GM12878 (cell line): Measurements from ENCODE around the gene FARS2. TPM values are rescaled to one million over a fixed set of nuclear protein-coding genes. Genes with fewer than 3 reads are reported as not detected.

Experiments used
- CBFB ChIP-seq: IDR thresholded peaks from 2 replicates; pipeline ENCODE4 v1.6.1; 2016; ENCODE audit warnings: antibody characterized with exemption, low read depth
- CHD4 ChIP-seq: fragments of 200-600 bp; sonication (generic); IDR thresholded peaks from 2 replicates; pipeline ENCODE4 v1.6.1; 2016; ENCODE audit warnings: mild to moderate bottlenecking
- FOXM1 ChIP-seq: IDR thresholded peaks from 2 replicates; pipeline ENCODE4 v1.6.1; 2012; ENCODE audit warnings: low read depth, mild to moderate bottlenecking, inconsistent platforms, low read length, moderate library complexity
- GATAD2B ChIP-seq: fragments of 450-650 bp; conservative IDR thresholded peaks from 2 replicates; pipeline ENCODE4 v1.6.1; 2017; ENCODE audit warnings: low read depth, mild to moderate bottlenecking, moderate library complexity
- KDM1A ChIP-seq: fragments of 200-600 bp; sonication (generic); IDR thresholded peaks from 2 replicates; pipeline ENCODE4 v1.6.1; 2016; ENCODE audit warnings: borderline replicate concordance
- MEF2A ChIP-seq: IDR thresholded peaks from 2 replicates; pipeline ENCODE4 v1.6.1; 2011; ENCODE audit warnings: low read depth, mild to moderate bottlenecking, low read length, moderate library complexity; ENCODE audit not compliant: insufficient read depth
- MTA3 ChIP-seq: IDR thresholded peaks from 2 replicates; pipeline ENCODE4 v1.6.1; 2012; ENCODE audit warnings: low read length, inconsistent platforms, borderline replicate concordance
- MYB ChIP-seq: fragments of 150-350 bp; IDR thresholded peaks from 2 replicates; pipeline ENCODE4 v1.6.1; 2014; ENCODE audit warnings: mild to moderate bottlenecking, low read depth, low read length, borderline replicate concordance
- NR2C1 ChIP-seq: fragments of 450-650 bp; IDR thresholded peaks from 2 replicates; pipeline ENCODE4 v1.6.1; 2017; ENCODE audit warnings: antibody characterized with exemption, mild to moderate bottlenecking, moderate library complexity
- PAX8 ChIP-seq: fragments of 450-650 bp; IDR thresholded peaks from 2 replicates; pipeline ENCODE4 v1.6.1; 2017; ENCODE audit warnings: mild to moderate bottlenecking, moderate library complexity
- POLR2AphosphoS2 ChIP-seq: IDR thresholded peaks from 2 replicates; pipeline ENCODE4 v1.6.1; 2011; ENCODE audit warnings: low read depth, mild to moderate bottlenecking, low read length, improper control_type of control experiment, moderate library complexity
- PRDM15 ChIP-seq: fragments of 450-650 bp; formaldehyde crosslinking; IDR thresholded peaks from 2 replicates; pipeline ENCODE4 v1.4.0; 2020; ENCODE audit warnings: mild to moderate bottlenecking, moderate library complexity
- RCOR1 ChIP-seq: conservative IDR thresholded peaks from 2 replicates; pipeline ENCODE4 v1.6.1; 2012; ENCODE audit warnings: low read depth, low read length, improper control_type of control experiment
- SPI1 ChIP-seq: IDR thresholded peaks from 2 replicates; pipeline ENCODE4 v1.6.1; 2011; ENCODE audit warnings: low read depth, mild to moderate bottlenecking, low read length, moderate library complexity, borderline replicate concordance; ENCODE audit not compliant: insufficient read depth
- TARDBP ChIP-seq: IDR thresholded peaks from 2 replicates; pipeline ENCODE4 v1.6.1; 2016; ENCODE audit warnings: borderline replicate concordance
- WRNIP1 ChIP-seq: IDR thresholded peaks from 2 replicates; pipeline ENCODE4 v1.6.1; 2011; ENCODE audit warnings: low read depth, low read length, improper control_type of control experiment, borderline replicate concordance
- polyA plus RNA-seq, 11 experiments: library from polyadenylated mRNA; depleted of rRNA in 4 of 11; unstranded in 6 of 11; stranded (reverse) in 5 of 11; fragments of >200 nt; fragmentation: Nextera tagmentation in 4 of 11; fragmentation: Illumina TruSeq in 1 of 11; extraction: Ambion mirVana in 4 of 11; extraction: Trizol in 1 of 11; gene quantifications; 1 replicate in 1 of 11; 2 replicates in 10 of 11; pipeline versions ENCODE4 v1.2.1 to v1.2.3, GENCODE V29; 2011 to 2016; ENCODE audit warnings: inconsistent platforms in 2 of 11, missing spikeins in 2 of 11, low read depth in 1 of 11
- total RNA-seq, 4 experiments: library from RNA; depleted of rRNA in 3 of 4; stranded (reverse); fragments of >200 nt in 3 of 4; fragmentation: Illumina TruSeq in 1 of 4; extraction: Trizol in 1 of 4; gene quantifications; 2 replicates each; pipeline versions ENCODE4 v1.2.1 to v1.2.3, GENCODE V29; 2013 to 2021
- TF ChIP-seq, protein P1 (sequence below): IDR thresholded peaks from 2 replicates; pipeline ENCODE4 v1.6.1; 2012; ENCODE audit warnings: low read depth, low read length, improper control_type of control experiment
- TF ChIP-seq, protein P2 (sequence below): IDR thresholded peaks from 2 replicates; pipeline ENCODE4 v1.6.1; 2011; ENCODE audit warnings: borderline replicate concordance, low read depth, mild to moderate bottlenecking, moderate library complexity, mixed read lengths, low read length; ENCODE audit not compliant: insufficient read depth; ENCODE audit errors: extremely low read length
- TF ChIP-seq, protein P3 (sequence below): fragments of 450-650 bp; IDR thresholded peaks from 2 replicates; pipeline ENCODE4 v1.6.1; 2017; ENCODE audit warnings: mild to moderate bottlenecking, moderate library complexity
- TF ChIP-seq, protein P4 (sequence below): fragments of 150-350 bp; IDR thresholded peaks from 2 replicates; pipeline ENCODE4 v1.6.1; 2014; ENCODE audit warnings: mild to moderate bottlenecking, low read depth, low read length

The FARS2 gene
- total and polyA plus RNA-seq, 10 of the 15 experiments (the other 5 are each of a cell fraction or from before 2014, with no cell fraction given) = 16.8 to 46.7 (median 25.6) TPM

DNA sequence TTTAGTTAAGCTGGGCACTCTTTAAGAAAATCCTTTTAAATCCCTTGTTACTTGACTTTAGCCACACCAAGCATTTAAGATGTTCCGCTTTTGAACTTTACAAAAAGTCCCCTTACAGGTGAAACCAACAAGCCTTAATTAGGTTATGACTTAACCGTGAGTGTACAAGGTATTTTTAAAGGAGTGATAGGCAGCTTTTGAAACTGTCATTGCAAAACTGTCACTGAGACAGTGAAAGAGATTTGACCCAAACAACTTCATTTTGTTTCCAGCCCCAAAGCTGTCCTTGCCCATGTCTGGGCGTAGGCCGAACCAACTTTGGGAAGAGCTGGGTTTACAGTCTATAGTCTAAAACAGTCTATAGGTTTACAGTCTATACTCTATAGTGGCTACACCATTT lies 305.4 kb downstream of the FARS2 start (continued):
- TF ChIP-seq PRDM15 (no peak), RCOR1 (0 out of 2 replicates have a peak, but pooled peaks have one; percentile 70), MYB (0 out of 2 replicates have a peak, but pooled peaks have one; percentile 40), MTA3 (no peak), WRNIP1 (no peak), GATAD2B (0 out of 2 replicates have a peak, but pooled peaks have one; percentile 23), TARDBP (0 out of 2 replicates have a peak, but pooled peaks have one; percentile 22), FOXM1 (peak; percentile 77; the same call in 1 of the 2 replicates), MEF2A (peak; percentile 98), SPI1 (no peak), POLR2AphosphoS2 (no peak), CHD4 (no peak), NR2C1 (no peak), CBFB (no peak), KDM1A (no peak), PAX8 (no peak)
- TF ChIP-seq, protein P1, sequence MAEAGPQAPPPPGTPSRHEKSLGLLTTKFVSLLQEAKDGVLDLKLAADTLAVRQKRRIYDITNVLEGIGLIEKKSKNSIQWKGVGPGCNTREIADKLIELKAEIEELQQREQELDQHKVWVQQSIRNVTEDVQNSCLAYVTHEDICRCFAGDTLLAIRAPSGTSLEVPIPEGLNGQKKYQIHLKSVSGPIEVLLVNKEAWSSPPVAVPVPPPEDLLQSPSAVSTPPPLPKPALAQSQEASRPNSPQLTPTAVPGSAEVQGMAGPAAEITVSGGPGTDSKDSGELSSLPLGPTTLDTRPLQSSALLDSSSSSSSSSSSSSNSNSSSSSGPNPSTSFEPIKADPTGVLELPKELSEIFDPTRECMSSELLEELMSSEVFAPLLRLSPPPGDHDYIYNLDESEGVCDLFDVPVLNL = no peak
- TF ChIP-seq, protein P2, sequence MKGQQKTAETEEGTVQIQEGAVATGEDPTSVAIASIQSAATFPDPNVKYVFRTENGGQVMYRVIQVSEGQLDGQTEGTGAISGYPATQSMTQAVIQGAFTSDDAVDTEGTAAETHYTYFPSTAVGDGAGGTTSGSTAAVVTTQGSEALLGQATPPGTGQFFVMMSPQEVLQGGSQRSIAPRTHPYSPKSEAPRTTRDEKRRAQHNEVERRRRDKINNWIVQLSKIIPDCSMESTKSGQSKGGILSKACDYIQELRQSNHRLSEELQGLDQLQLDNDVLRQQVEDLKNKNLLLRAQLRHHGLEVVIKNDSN = no peak
- TF ChIP-seq, protein P3, sequence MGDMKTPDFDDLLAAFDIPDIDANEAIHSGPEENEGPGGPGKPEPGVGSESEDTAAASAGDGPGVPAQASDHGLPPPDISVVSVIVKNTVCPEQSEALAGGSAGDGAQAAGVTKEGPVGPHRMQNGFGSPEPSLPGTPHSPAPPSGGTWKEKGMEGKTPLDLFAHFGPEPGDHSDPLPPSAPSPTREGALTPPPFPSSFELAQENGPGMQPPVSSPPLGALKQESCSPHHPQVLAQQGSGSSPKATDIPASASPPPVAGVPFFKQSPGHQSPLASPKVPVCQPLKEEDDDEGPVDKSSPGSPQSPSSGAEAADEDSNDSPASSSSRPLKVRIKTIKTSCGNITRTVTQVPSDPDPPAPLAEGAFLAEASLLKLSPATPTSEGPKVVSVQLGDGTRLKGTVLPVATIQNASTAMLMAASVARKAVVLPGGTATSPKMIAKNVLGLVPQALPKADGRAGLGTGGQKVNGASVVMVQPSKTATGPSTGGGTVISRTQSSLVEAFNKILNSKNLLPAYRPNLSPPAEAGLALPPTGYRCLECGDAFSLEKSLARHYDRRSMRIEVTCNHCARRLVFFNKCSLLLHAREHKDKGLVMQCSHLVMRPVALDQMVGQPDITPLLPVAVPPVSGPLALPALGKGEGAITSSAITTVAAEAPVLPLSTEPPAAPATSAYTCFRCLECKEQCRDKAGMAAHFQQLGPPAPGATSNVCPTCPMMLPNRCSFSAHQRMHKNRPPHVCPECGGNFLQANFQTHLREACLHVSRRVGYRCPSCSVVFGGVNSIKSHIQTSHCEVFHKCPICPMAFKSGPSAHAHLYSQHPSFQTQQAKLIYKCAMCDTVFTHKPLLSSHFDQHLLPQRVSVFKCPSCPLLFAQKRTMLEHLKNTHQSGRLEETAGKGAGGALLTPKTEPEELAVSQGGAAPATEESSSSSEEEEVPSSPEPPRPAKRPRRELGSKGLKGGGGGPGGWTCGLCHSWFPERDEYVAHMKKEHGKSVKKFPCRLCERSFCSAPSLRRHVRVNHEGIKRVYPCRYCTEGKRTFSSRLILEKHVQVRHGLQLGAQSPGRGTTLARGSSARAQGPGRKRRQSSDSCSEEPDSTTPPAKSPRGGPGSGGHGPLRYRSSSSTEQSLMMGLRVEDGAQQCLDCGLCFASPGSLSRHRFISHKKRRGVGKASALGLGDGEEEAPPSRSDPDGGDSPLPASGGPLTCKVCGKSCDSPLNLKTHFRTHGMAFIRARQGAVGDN = no peak
- TF ChIP-seq, protein P4, sequence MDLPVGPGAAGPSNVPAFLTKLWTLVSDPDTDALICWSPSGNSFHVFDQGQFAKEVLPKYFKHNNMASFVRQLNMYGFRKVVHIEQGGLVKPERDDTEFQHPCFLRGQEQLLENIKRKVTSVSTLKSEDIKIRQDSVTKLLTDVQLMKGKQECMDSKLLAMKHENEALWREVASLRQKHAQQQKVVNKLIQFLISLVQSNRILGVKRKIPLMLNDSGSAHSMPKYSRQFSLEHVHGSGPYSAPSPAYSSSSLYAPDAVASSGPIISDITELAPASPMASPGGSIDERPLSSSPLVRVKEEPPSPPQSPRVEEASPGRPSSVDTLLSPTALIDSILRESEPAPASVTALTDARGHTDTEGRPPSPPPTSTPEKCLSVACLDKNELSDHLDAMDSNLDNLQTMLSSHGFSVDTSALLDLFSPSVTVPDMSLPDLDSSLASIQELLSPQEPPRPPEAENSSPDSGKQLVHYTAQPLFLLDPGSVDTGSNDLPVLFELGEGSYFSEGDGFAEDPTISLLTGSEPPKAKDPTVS = no peak
